Measurements from ENCODE around the gene CRACR2B. TPM values are rescaled to one million over a fixed set of nuclear protein-coding genes. Genes with fewer than 3 reads are reported as not detected.

CRACR2B gene
- total and polyA plus RNA-seq, 10 of the 15 experiments (the other 5 are each of a cell fraction or from before 2014, with no cell fraction given): 0.10 to 33.7 (median 12.7) TPM

DNA sequence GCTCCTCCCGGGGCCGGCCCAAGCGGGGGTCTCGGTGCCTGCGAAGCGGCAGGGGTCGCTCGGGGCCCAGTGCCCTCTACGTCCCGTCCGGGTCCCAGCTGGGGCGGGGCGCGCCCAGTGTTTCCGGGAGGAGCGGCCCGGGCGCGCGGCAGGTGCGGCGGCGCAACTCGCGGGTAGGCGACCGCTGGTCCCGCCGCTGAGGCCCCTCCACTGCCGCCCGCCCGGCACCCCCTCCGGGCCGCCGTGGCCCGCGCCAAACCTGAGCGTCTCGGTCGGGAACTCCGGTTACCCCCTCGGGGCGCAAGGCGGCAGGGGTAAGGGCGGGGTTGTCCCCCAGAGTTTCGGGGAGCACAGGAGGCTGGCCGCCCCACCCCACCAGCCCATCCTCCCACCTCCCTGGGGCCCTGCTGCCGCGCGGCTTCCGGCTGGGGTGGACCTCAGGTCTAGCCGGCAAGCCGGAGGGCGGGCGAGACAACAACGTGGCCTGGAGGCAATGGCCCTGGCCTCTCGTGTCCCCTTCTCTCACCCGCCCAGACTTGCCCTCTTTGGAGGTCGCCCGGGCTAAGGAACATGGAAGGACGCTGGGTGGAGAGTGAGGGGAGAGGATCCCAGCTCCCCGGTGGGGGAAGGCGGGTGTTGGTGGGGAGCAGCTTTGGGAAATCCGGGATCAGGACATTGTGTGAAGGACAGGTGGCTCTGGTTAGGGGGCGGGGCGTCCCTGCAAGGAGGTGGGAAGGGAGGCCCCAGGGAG, 398 bp upstream of the CRACR2B start:
- no peaks in the 10 kb centered on the region; a peak in 3 of 4 replicates for H3K27me3 ChIP-seq (replicated peaks in 1 of 2; ENCODE audit: control insufficient read depth in 2 of 2, insufficient read depth in 2 of 2, low read length in 1 of 2)
- no peak for DNase-seq (ENCODE audit: low read depth, low spot score)
- H2AFZ ChIP-seq (ENCODE audit: control insufficient read depth, low read depth, low read length): peak overlapping the region; percentile 73
- ChIA-PET CTCF (no interaction called here), SMC1A (ENCODE audit: uncharacterized antibody, unreplicated experiment) (interaction anchor here (0.5 kb wide), 1 partner anchor 177 kb away, joined by 3 read pairs; no protein-coding TSS in a partner anchor), RAD21 (ENCODE audit: unreplicated experiment) (no interaction called here), POLR2A (interaction anchor here (1.2 to 5.2 kb wide), 2 partner anchors 8 to 13 kb away, joined by 3 to 33 read pairs; partner anchors contain the start of gene PNPLA2)
- peak overlapping the region; percentile 75 for H3K27ac ChIP-seq (ENCODE audit: control insufficient read depth, insufficient read depth)
- peaks cover 34% of the 10 kb centered on the region for H3K4me1 ChIP-seq (ENCODE audit: control insufficient read depth, insufficient read depth, low read length)
- no peaks in the 10 kb centered on the region; a peak in 2 of 4 replicates for H3K36me3 ChIP-seq (ENCODE audit: control insufficient read depth in 2 of 2, insufficient read depth in 2 of 2, low read length in 1 of 2)
- no peak for FAIRE-seq
- H3K4me3 ChIP-seq: peak overlapping the region; percentile 93
- H3K79me2 ChIP-seq (ENCODE audit: control insufficient read depth, insufficient read depth, low read length): no peaks in the 10 kb centered on the region
- BruUV-seq (replicated peaks): no TSS peak
- peak overlapping the region; percentile 100 for H3K4me2 ChIP-seq (ENCODE audit: control insufficient read depth, insufficient read depth)
- intact Hi-C loops (cut with micrococcal nuclease; ENCODE audit: unreplicated experiment): no loop called here
- H4K20me1 ChIP-seq (ENCODE audit: control insufficient read depth, insufficient read depth): no peaks in the 10 kb centered on the region
- H3K9ac ChIP-seq (ENCODE audit: control insufficient read depth, insufficient read depth, low read length): peak overlapping the region; percentile 77
- H3K9me3 ChIP-seq (replicated peaks; ENCODE audit: control insufficient read depth, insufficient read depth, low read length): no peaks in the 10 kb centered on the region
- in situ Hi-C loops (cut with MboI): no loop called here
- under 1% methylated on average over 54 of the region's 66 CpGs for WGBS (ENCODE audit: insufficient coverage, insufficient replicate concordance, low lambda C conversion rate, missing lambda C conversion rate)
- peak; percentile 66 for ATAC-seq
- no peak for TF ChIP-seq ZBED1 (IDR thresholded peaks at IDR 0.05; ENCODE audit: borderline replicate concordance)
- no peak for TF ChIP-seq ZNF384 (IDR thresholded peaks at IDR 0.05; ENCODE audit: borderline replicate concordance, low read depth, low read length)
- peak; percentile 70 for TF ChIP-seq IKZF1 (conservative IDR thresholded peaks at IDR 0.05)
- TF ChIP-seq BRCA1 (IDR thresholded peaks at IDR 0.05; ENCODE audit: low read depth, low read length): no peak
- TF ChIP-seq NR2C2 (IDR thresholded peaks at IDR 0.05; ENCODE audit: borderline replicate concordance, control insufficient read depth, insufficient read length, low read depth): no peak
- no peak for TF ChIP-seq REST (IDR thresholded peaks at IDR 0.05; ENCODE audit: low read depth, low read length)
- TF ChIP-seq KDM1A (IDR thresholded peaks at IDR 0.05; ENCODE audit: borderline replicate concordance): no peak
- no peak for TF ChIP-seq SIN3A (IDR thresholded peaks at IDR 0.05; ENCODE audit: low read depth, low read length)
- TF ChIP-seq YY1 (IDR thresholded peaks at IDR 0.05; ENCODE audit: low read depth, low read length): no peak
- TF ChIP-seq MTA3 (IDR thresholded peaks at IDR 0.05; ENCODE audit: borderline replicate concordance, low read length): no peak
- no peak for TF ChIP-seq TCF12 (IDR thresholded peaks at IDR 0.05; ENCODE audit: low read depth, low read length)
- TF ChIP-seq E2F4 (IDR thresholded peaks at IDR 0.05; ENCODE audit: low read depth, low read length): no peak
- no peak for TF ChIP-seq ZBTB33 (IDR thresholded peaks at IDR 0.05)
- TF ChIP-seq, protein P1, sequence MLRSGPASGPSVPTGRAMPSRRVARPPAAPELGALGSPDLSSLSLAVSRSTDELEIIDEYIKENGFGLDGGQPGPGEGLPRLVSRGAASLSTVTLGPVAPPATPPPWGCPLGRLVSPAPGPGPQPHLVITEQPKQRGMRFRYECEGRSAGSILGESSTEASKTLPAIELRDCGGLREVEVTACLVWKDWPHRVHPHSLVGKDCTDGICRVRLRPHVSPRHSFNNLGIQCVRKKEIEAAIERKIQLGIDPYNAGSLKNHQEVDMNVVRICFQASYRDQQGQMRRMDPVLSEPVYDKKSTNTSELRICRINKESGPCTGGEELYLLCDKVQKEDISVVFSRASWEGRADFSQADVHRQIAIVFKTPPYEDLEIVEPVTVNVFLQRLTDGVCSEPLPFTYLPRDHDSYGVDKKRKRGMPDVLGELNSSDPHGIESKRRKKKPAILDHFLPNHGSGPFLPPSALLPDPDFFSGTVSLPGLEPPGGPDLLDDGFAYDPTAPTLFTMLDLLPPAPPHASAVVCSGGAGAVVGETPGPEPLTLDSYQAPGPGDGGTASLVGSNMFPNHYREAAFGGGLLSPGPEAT (IDR thresholded peaks at IDR 0.05; ENCODE audit: low read depth): peak; percentile 22; the same call in 1 of the 2 replicates
- 0 out of 2 replicates have a peak, but pooled peaks have one; percentile 63 for TF ChIP-seq CHD2 (IDR thresholded peaks at IDR 0.05; ENCODE audit: borderline replicate concordance, low read depth, low read length)
- TF ChIP-seq SPI1 (IDR thresholded peaks at IDR 0.05; ENCODE audit: borderline replicate concordance, insufficient read depth, low read depth, low read length): no peak
